ENCODE measurements around the gene MEX3D.

GRCh38 chr19:1580957-1581356 lies 12.8 kb upstream of the MEX3D start:
- TF ChIP-seq CTCF (IDR thresholded peaks at IDR 0.05; ENCODE audit: low read length) = no peak
- no peak for TF ChIP-seq EZH2 (IDR thresholded peaks at IDR 0.05; ENCODE audit: borderline replicate concordance, low read length)

Data from OCI-LY1 (cell line).